Activated CD4-positive, alpha-beta T cell treated with anti-CD3 and anti-CD28 coated beads, Interleukin-2, Interleukin-6, amounts not matched to agents 100 ng/mL and 50 ng/mL, durations not matched to agents 16 hours and 8 hours (primary cell): ENCODE data around the gene GNRH2.
A peak's percentile ranks its signal among the peaks of the same experiment; 100 is the strongest.
"Not testable (repeated sequence)": the region's sequence is repeated elsewhere in the genome, so short reads cannot be mapped to it uniquely, and the experiment has no call there.

Source experiments
- DNase-seq: peaks from one replicate; pipeline ENCODE4 v3.0.0-alpha.2; 2020

Gene GNRH2

DNA sequence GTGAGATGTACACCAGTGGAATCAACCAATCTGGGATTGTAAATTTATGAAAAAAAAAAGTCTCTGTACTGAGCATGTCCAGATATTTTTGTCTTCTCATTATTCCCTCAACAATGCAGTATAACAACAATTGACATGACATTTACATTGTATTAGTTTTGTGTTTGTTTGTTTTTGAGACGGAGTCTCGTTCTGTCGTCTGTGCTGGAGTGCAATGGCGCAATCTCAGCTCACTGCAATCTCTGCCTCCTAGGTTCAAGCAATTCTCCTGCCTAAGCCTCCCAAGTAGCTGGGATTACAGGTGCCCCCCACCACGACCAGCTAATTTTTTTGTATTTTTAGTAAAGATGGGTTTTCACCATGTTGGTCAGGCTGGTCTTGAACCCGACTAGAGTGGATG, 31.9 kb downstream of the GNRH2 start:
- DNase-seq = not testable (repeated sequence)

DNA sequence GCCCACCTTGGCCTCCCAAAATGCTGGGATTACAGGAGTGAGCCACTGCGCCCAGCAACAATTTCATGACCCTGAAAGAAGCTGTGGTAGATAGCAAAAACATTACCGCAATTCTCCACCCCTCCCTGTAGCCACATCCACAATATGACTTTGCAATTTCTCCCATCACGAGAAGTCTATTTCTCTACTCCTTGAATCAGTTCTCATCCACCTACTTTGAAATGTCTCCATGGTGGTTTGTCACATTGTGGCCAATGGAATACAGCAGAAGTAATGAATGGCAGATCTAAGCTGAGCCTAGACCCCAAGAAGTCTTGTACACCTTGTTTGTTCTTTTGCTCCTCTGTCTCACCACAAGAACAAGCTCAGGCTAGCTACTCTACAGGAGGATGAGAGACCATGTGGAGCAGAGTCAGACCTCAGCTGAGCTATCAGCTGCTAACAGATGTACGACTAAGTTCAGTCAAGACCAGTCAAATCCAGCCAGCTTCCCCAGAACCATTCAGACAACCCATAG, 34.3 kb downstream of the GNRH2 start:
- peak; percentile 22 for DNase-seq

DNA sequence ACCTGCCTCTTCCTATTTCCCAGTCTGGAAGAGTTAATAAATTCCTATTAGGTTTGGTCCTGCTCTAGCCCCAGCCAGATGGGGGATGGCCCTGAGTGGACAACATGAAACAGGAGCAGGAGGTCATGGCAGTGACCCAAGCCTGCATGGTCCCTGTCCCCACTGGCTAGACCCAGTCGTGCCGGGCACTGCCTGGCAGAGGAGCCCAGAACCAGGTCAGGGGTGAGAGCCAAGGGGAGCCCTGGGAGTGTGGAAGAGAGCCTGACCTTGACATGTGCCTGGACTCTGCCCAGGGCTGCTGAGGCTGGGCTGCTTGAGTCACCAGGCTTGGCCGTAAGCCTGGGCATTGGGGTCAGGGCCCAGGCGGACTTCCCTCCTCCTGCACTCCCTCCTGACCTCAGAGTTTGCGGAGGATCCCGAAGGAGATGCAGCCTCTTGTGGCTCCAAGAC, 37.5 kb downstream of the GNRH2 start:
- no peak for DNase-seq

DNA sequence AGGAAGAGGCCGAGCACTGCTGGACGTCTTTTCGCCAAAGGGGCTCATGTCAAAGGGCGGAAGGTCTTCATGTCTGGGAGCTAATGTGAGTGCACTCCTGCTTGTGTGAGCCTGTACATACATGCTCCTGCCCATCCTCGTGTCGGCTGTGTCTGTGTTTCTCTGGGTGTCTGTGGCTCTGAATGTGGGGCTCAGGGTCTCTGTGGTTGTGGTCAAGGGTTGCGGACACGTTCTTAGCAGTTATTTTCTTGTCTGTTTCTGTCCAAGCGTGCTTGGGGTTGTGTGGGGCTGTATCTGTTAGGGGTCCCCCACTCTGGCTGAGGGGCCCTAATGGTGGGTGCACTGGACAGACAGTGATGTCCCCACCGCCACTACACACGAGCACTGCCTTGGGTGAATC, 38.2 kb downstream of the GNRH2 start:
- no peak for DNase-seq

DNA sequence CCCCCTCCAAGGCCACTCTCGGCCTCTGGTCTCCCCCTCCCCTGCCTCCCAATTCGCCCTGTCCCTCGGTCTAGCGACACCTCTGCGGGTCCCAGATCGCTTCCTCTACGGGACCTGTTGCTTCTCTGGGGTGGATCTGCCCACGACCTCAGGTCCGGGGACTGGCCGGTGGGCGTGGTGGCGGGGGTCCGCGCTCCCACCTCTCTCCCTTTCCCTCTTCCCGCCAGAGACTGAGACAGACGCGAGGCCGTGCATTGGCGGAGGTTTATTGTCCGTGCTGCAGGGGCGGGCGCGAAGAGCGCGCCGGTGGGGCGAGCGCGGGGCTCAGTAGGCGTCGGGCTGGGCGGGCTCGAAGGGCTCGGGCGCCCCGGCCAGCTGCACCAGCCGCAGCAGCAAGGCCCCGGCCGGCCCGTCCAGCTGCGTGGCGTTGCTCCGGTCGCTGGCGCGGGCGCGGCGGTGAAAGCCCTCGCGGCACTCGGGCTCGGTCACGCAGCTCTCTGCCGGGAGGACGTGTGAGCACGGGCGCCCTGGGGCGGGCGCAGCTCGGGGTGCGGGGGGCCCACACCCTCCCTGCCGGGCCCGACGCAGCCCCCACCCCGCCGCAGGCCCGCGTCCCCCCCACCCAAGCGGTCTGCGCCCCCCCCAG, 39.0 kb downstream of the GNRH2 start:
- no peak for DNase-seq

DNA sequence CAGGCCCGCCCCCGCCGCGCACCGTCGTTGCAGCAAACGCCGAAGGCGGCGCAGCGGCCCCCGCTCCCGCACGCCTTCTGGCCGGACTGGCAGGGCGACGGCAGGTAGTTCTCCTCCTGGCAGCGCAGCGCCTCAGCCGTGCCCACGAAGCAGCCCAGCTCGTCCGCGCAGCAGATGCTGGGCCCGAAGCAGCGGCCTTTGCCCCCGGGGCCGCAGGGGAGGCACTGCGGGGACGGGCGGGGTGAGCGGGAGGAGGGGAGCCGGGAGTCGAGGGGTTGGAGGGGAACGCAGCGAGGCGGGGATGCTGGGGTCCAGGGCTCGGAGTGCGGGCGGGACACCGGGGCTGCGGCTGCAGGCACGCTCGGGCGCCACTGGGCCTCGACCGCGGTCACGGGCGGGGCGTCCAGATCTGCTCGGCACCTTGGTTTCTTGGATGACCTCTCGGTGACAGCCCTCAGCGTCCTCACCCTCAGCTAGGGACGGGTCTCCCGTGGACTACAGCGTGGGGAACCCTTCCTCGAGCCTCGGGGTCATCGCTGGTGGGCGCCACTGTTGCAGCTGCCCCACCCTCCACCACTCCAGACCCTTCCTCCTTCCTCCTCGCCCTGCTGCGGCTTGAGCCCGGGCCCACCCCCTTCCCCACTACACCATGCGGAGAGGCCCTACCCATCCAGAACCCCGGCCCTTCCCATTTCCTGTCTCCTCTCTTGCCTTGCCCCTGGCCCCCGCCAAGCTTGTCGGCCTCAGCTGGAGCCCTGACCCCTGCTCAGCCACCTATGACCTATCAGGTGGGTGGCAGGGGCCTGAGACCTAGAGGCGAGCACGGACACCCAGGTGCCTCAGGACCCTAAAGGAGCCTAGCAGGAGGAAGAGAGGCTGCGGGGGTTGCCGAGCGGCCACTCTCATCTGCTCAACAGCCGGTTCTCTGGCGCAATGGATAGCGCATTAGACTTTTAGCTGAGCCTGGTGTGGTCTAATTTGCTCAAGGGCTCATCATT, 39.8 kb downstream of the GNRH2 start:
- no peak for DNase-seq

DNA sequence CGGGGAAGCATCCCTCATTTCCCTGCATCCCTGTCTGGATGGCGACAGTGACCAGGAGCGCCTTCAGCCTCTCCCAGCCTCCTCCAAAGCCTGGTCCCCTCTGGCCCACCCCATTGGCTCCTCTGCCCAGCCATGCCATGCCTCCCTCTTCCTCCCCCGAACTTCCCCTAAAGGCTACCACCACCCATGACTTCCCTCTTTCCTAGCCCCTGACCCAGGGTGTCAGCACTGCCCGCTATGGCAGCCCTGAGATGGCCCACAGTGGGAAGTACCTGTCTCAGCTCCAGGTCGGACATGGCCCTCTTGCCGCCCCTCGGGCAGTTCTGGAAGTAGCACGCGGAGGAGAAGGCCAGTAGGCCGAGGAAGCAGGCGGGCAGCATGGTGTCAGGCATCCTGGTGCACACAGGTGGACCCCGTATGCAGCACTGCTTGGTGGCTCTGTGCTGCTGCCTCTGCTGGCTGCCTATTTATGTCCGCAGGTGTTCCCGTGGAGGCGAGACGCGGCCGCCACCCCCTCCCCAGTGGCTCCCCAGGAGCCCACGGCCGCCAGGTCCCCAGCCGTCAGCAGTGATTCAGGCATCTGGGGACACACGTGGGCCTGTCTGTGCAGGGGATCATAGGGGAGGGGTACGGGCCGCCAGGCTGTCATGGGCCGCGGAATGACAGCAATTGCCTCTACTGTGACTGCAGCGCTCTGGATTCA, 41.0 kb downstream of the GNRH2 start, which contains the start of gene AVP:
TSS of gene AVP (minus strand) at position 442 of the 703 bp plus-strand sequence. CDS start at position 392, 50 bp downstream.
- DNase-seq = no peak

DNA sequence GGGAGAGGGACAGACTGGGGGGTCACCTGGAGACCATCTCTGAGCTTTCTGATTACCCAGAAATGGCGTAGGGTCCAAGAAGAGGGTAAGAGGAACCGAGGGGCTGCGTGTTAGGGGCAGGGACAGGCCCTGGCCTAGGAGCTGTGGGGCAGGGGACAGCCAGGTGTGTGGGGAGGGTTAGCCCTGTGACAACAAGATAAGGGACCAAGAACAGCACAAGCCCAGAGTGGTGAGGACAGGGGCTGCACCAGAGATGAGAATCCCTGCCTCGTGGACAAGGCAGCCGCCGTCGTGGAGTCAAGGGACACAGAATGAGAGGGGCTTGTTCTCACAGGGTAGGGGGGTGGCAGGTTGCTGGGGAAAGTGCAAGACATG, 41.6 kb downstream of the GNRH2 start:
- no peak for DNase-seq

DNA sequence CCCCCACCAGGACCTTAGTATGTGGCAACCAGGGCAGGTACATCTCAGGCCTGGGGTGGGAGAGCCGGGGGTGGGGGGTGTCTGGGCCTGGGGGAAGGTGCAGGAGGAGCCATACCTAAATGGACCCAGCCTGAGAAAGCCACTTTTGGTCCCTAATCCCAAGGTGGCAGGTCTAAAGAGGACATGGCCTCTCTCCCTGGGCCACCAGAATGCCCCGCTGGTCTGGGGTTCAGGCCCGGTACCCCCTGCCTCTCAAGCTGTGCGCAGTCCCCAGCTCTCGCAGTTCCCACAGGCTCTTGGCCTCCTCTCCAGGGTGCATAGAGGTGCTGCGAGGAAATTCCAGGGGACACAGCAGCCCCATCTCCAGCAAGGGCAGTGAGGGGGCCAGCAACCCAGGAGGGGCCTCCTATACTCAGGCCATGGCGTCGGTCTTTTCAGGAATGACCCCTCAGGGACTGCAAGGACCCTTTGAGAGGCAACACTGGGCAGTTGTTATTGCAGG, 42.2 kb downstream of the GNRH2 start:
- no peak for DNase-seq

DNA sequence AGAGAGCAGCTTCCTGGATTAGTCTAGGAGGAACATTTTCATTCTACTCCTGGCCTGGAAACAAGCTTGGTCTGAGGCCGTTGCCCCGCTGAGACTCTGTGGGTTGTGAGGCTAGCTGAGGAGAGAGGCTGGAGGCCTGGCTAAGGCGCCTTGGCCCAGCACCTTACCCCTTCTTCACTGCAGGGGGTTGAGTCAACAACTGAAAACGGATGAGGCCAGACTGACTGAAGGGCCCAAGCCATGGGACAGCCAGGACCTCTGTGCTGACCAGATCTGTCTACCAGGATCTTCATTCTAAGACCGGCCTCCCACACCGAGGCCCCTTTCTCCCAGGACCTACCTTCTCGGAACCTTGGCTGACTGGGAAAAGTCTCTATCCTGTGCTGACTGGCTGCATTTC, 44.6 kb downstream of the GNRH2 start:
- DNase-seq = no peak

DNA sequence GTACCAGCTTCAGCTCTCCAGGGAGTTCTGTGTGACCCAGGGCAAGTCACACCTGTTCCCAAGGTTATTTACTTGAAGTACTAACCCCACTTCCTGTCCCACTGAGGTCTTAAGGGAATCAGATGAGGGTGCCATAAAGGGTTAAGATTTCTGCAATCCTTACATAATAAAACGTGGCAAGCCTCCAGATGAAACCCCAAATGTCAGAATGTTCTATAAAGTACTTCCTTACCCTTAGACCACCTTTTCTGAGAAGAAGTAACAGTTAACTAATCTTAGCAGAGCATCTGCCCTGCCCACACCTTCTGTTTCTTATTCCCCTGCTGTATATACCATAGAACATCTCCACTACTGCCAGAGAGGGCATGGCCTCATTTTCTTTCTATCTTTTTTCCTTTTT, 47.1 kb downstream of the GNRH2 start:
- no peak for DNase-seq

DNA sequence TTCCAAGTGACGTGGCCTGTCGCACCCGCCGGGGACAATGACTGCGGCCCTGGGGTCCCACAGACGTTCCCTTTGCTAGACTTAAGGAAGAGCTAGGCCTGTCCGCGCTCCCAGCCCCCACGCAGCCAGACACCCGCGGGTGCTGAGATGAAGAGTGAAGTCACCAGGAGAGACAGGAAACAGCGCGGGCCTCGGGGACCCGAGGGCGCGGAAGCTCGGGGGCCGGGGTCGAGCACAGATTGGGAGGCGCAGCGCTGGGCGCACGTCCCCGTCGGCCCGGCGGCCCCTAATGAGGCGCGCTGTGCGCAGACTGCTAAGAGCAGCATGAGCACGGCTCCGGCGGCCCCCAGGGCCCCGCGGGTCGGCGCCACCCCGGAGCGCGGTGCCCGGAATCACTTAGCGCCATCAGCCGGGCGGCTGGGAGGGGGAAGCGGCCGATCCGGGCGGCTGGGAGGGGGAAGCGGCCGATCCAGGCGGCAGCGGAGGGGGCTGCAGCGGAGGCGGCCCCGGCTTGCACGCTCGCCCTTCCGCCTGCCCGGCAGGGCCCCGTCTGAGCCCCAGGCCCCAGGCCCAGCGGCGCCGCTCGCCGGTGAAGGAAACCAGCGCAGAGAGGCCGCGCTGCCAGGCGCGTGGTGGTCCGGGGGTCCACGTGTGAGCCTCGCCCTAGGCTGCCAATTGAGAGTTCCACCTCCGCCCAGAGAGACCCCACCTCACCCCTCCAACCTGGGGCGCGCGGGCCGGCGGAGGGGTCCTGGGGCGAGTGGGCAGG, 49.4 kb downstream of the GNRH2 start:
- no peak for DNase-seq

DNA sequence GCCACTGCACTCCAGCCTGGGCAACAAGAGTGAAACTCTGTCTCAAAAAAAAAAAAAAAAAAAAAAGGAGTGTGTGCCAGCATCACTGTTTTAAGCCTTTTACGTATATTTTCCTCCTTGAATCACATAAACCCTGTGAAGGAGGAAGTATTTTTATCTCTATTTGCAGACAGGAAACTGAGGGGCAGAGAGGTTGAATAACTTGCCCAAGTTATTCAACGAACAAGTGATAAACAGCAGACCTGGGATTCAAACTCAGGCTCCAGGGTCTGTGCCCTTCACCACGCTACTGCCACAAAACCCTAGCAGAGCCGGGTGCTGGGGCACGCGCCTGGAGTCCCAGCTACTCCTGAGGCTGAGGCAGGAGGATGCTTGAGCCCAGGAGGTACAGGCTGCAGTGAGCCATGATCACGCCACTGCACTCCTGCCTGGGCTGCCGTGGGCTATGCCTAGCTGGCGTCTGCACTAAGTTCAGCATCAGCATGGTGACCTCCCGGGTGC, 50.5 kb downstream of the GNRH2 start:
- no peak for DNase-seq

DNA sequence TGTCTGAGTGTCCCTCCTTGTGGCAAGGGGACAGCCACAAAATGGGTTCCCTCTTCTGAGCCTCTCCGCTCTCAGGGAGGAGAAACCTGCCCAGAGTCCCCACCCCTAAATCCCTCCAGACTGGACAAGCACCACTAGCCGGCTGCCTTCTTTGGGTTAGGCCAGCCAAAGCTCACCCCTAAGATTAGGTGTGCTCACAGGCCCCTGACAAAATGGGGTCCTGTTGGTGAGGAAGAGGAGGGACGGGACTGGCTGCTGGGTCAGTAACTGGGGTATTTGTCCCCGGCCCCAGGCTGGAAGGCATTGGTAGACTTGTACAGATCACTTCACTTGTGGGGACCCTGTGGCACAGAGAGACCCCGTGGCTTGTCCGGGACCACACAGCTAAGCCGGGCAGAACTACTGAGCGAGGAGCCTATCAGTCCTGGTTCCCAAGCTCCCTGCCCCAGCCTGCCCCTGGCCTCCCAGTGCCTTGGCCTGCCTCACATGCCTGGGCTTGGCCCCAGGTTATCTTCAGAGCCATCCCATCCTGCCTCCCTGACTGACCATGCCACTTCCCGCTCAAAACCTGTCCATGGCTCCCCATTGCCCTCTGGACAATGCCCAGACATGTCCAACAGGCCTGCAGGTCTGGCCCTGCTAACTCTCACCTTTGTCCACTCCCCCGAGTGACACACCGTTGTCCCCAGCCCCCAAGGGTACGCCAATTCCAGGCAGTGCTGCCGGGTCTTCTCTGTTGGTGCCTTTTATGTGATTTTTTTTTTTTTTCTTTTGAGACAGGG, 51.6 kb downstream of the GNRH2 start:
- DNase-seq = no peak
